ENCODE results near the gene CNST.

DNA sequence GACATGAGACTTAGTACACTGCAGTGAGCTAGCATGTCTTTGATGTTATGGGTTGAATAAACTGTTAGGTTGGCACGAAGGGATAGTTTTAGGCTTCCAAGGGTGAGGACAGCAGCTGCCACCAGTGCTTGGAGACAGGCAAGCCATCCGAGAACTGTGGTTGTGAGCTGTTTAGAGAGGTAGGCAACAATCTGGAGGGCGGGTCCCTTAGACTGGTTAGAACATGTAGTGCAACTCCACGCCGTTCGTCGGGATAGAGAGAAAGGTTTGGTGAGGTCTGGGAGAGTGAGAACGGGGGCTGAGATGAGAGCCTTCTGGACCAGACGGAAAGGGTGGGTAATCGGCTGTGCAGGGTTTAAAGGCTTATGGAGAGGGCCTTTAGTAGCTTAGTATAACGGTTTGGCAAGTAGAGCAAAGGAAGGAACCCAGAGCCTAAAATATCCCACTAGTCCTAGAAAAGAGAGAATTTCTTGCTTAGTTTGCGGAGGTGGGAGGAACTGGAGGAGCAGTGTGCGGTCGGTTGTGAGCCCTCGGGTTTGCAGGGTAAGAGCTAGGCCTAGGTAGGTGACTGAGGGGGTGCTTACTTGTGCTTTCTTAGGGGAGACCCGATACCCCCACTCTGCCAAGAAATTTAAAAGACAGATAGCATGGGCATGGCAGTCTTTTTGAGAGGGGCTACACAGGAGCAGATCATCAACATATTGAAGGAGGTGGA, 72.8 kb downstream of the CNST start:
- TF ChIP-seq RBBP5 (IDR thresholded peaks at IDR 0.05; ENCODE audit: borderline replicate concordance, insufficient read depth, low read length, poor library complexity, severe bottlenecking) (no peak), FOXA3 (CRISPR knock-in tag; conservative IDR thresholded peaks at IDR 0.05 in 1 of 2, IDR thresholded peaks at IDR 0.05 in 1 of 2) (no peak), PHF8 (IDR thresholded peaks at IDR 0.05; ENCODE audit: borderline replicate concordance, low read length) (no peak), CREB1 (IDR thresholded peaks at IDR 0.05) (no peak), CREB1 (CRISPR knock-in tag; IDR thresholded peaks at IDR 0.05) (no peak), EP300 (IDR thresholded peaks at IDR 0.05; ENCODE audit: low read length) (no peak), ZNF165 (CRISPR knock-in tag; IDR thresholded peaks at IDR 0.05; ENCODE audit: borderline replicate concordance) (no peak), ZBTB7A (IDR thresholded peaks at IDR 0.05; ENCODE audit: borderline replicate concordance, control insufficient read depth, low read depth, low read length) (no peak), SUPT5H (IDR thresholded peaks at IDR 0.05) (no peak), ZNF41 (CRISPR knock-in tag; conservative IDR thresholded peaks at IDR 0.05) (no peak), ZNF175 (CRISPR knock-in tag; IDR thresholded peaks at IDR 0.05; ENCODE audit: low read depth) (no peak)
- TF ChIP-seq, protein P1, sequence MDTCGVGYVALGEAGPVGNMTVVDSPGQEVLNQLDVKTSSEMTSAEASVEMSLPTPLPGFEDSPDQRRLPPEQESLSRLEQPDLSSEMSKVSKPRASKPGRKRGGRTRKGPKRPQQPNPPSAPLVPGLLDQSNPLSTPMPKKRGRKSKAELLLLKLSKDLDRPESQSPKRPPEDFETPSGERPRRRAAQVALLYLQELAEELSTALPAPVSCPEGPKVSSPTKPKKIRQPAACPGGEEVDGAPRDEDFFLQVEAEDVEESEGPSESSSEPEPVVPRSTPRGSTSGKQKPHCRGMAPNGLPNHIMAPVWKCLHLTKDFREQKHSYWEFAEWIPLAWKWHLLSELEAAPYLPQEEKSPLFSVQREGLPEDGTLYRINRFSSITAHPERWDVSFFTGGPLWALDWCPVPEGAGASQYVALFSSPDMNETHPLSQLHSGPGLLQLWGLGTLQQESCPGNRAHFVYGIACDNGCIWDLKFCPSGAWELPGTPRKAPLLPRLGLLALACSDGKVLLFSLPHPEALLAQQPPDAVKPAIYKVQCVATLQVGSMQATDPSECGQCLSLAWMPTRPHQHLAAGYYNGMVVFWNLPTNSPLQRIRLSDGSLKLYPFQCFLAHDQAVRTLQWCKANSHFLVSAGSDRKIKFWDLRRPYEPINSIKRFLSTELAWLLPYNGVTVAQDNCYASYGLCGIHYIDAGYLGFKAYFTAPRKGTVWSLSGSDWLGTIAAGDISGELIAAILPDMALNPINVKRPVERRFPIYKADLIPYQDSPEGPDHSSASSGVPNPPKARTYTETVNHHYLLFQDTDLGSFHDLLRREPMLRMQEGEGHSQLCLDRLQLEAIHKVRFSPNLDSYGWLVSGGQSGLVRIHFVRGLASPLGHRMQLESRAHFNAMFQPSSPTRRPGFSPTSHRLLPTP (IDR thresholded peaks at IDR 0.05; ENCODE audit: borderline replicate concordance, extremely low read depth, insufficient read length): no peak
- TF ChIP-seq, protein P2, sequence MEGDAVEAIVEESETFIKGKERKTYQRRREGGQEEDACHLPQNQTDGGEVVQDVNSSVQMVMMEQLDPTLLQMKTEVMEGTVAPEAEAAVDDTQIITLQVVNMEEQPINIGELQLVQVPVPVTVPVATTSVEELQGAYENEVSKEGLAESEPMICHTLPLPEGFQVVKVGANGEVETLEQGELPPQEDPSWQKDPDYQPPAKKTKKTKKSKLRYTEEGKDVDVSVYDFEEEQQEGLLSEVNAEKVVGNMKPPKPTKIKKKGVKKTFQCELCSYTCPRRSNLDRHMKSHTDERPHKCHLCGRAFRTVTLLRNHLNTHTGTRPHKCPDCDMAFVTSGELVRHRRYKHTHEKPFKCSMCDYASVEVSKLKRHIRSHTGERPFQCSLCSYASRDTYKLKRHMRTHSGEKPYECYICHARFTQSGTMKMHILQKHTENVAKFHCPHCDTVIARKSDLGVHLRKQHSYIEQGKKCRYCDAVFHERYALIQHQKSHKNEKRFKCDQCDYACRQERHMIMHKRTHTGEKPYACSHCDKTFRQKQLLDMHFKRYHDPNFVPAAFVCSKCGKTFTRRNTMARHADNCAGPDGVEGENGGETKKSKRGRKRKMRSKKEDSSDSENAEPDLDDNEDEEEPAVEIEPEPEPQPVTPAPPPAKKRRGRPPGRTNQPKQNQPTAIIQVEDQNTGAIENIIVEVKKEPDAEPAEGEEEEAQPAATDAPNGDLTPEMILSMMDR (IDR thresholded peaks at IDR 0.05 in 2 of 3, conservative IDR thresholded peaks at IDR 0.05 in 1 of 3; ENCODE audit: insufficient read depth in 2 of 3, low read depth in 1 of 3, low read length in 3 of 3): no peak
- TF ChIP-seq, protein P3, sequence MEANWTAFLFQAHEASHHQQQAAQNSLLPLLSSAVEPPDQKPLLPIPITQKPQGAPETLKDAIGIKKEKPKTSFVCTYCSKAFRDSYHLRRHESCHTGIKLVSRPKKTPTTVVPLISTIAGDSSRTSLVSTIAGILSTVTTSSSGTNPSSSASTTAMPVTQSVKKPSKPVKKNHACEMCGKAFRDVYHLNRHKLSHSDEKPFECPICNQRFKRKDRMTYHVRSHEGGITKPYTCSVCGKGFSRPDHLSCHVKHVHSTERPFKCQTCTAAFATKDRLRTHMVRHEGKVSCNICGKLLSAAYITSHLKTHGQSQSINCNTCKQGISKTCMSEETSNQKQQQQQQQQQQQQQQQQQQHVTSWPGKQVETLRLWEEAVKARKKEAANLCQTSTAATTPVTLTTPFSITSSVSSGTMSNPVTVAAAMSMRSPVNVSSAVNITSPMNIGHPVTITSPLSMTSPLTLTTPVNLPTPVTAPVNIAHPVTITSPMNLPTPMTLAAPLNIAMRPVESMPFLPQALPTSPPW (CRISPR knock-in tag; IDR thresholded peaks at IDR 0.05): no peak

All from K562 (cell line).